Stimulated activated naive CD8-positive, alpha-beta T cell treated with anti-CD3 and anti-CD28 coated beads, Interleukin-15, Interleukin-2, amounts not matched to agents 100 U/mL and 50 U/mL, for 24 hours (primary cell): ENCODE data around the gene RAB8A.
"Not testable (repeated sequence)": the region's sequence is repeated elsewhere in the genome, so short reads cannot be mapped to it uniquely, and the experiment has no call there.

Experiments used
- ATAC-seq: fragments of 150-1000 bp; cut with Tn5 transposase; one replicate; pipeline ENCODE4 v1.10.0; 2021
- DNase-seq: peaks from one replicate; pipeline ENCODE4 v3.0.0; 2021

RAB8A gene

GRCh38 chr19:16142032-16142580 is 30.4 kb downstream of the RAB8A start:
- DNase-seq, result no peak
- no peak for ATAC-seq

DNA sequence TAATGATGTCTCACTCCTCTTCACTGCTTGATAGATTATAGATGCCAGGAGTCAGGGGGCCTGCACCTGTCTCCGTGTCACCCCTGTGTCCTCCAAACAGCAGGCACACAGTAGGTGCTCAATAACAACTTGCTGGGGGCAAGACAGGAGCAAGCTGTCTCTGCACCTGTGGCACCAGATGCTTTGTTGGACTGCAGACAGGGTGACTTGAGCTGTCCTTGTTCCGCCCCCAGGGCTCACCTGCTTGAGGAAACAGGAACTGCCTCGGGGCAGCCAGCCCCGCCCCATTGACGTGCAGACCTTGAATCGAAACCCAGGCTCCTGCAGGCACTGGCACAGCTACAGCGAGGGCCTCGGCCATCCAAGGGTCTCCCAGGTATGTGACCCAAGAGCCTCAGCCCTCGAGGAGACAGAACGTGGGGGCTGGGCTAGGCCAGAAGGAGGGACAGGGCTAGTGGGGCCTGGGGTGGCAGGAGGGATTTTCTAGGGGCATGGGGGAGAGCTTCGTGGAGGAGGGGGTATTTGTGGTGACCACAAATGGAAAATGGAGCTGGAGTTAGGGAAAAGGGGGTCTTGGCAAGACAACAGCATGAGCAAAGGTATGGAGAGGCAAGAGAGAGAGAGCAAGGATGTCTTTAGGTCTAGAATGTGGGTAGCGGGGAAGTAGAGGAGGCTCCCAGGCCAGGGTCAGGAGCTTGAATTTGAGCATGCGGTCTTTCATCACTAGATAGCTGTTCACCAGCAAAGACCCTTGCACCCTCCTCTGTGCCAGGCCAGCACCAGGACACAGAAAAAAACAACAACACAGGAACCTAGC is 31.9 kb downstream of the RAB8A start, which contains the start of gene HSH2D:
Gene HSH2D (plus strand): TSS at position 287 of the 817 bp plus-strand sequence. CDS start 5,066 bp downstream, outside the sequence.
- peak; percentile 83 for DNase-seq
- peak; percentile 95 for ATAC-seq

GRCh38 chr19:16144216-16144581 is 32.5 kb downstream of the RAB8A start:
- ATAC-seq (no peak), DNase-seq (no peak)

DNA sequence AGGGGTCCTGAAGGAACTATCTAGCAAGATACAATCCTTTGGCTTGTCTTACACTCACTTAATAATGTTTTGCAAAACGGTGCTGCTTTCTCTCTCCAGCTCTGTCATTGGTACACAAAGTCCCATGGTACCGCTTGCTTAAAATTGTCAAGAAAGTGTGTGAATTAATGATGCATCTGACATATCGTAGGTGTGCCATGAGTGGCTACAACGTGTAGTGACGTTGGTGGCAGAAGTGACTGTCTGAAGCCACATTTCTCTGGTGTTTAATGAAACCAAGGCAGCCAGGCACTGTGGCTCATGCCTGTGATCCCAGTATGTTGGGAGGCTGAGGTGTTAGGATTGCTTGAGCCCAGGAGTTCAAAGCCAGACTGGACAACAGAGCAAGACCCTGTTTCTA is 34.4 kb downstream of the RAB8A start:
- DNase-seq (no peak), ATAC-seq (no peak)

DNA sequence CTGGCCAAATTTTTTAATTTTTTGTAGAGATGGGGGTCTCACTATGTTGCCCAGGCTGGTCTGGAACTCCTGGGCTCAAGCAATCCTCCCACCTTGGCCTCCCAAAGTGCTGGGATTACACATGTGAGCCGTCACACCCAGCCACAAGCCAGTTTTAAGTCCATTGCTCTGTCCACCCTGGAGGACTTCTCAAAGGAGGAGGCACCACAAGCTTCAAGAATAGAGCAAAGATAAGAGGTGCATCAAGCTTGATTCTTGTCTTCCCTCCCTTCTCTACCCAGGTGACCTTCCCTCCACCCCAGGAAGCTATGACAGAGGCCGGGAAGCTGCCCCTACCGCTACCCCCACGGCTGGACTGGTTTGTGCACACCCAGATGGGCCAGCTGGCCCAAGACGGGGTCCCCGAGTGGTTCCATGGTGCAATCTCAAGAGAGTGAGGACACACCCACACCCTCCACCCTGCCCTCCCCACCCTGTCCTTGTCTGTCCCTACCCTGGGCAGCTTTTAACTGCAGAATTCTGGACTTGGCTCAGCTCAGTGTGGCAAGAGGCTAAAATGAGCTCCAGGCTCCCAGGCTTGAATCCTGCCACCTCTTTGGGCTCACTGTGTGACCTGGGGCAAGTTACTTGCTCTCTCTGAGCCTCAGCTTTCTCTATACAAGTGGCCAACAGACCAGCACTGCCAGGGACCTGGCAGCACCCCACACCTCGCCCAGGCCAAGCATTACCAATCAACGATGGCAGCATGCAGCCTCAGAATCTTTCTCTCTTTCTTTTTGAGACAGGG is 36.9 kb downstream of the RAB8A start:
- DNase-seq (no peak), ATAC-seq (no peak)

- DNase-seq, result no peak
- ATAC-seq, result no peak
These were observed 42.1 kb downstream of the RAB8A start for GRCh38 chr19:16153582-16154336.

DNA sequence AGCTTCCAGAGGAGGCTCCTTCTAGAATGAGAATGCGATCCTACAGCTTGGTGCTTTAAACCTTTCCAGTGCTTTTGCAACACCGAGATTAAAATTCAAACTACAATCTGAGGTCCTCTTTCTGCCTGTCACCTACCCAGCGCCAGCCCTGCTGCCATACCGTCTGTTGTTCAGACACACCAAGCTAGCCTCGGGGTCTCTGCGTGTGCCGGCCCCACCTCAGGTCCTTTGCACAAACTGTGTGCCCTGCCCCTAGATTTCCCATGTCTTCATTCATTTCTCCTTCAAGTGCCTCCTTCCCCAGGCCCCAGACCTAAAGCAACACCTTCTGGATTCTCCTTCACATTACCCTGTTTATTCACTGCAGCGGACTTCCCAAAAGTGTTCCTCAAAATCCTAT is 42.9 kb downstream of the RAB8A start:
- DNase-seq, result no peak
- no peak for ATAC-seq

DNA sequence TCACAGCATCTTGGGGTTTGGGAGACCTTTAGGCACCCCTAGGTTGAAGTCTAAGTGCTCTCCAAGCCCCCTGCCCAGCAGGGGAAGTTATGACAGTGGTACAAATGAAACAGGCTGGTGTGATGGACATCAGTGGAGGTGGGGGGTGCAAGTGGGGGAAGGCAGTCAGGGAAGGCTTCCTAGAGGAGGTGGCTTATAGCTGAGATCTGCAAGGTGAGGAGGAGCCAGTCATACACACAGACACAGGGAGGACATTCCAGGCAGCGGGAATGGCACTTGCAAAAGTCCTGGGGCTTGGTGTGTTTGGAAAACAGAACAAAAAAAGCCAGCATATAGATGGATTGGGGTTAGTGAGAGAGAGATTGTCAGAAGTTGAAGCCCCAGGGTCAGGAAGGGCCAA is 43.4 kb downstream of the RAB8A start:
- DNase-seq (no peak), ATAC-seq (no peak)

- ATAC-seq, result no peak
- no peak for DNase-seq
These were observed 45.2 kb downstream of the RAB8A start for GRCh38 chr19:16156904-16157303.

- ATAC-seq, result no peak
- no peak for DNase-seq
These were observed 45.9 kb downstream of the RAB8A start for GRCh38 chr19:16157601-16158000.

DNA sequence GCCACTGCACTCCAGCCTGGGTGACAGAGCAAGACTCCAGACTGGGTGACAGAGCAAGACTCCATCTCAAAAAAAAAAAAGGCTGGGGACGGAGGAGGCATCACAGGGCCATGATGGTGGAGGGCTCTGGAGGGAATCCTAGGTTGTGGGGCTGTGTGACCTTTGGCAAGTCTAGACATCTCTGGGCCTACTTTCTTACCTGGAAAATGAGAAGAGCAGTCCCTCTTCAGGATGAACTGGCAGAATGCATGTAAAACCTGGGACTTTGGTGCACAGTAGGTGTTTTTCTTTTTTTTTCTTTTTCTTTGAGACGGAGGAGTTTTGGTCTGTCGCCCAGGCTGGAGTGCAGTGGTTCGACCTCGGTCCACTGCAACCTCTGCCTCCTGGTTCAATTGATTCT is 48.0 kb downstream of the RAB8A start:
- ATAC-seq, result no peak

GRCh38 chr19:16160445-16160942 is 48.8 kb downstream of the RAB8A start:
- DNase-seq (no peak), ATAC-seq (peak; percentile 92)

More for the DNA sequence above, 48.0 kb downstream of the RAB8A start:
- DNase-seq, result no peak

DNA sequence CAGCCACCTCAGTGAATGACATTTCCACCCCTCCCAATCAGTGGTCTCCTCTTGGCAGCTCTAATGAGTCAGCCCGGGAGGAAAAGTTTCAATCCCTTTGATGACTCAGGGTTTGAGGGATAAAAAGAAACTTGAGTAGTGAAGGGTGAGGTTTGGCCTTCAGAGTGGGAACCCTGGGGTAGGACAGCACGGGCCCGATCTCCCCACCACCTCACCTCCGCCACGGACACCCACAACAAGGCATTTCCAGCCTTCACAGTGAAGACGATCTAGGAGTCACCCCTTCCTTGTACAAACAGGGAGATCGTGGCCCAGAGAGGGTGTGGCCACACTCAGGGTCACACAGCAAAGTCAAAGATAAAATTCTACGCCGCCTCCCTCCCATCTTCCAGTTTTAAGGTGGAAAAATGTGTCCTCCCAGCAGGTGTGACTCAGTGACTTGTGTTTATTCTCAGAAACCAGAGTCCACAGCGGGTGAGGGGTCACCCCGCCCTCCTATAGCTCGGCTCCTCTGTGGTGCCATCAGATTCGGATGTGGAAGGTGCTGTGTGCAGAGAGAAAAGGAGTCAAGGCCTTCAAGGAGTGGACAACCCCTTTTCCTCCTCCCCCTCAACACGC is 49.4 kb downstream of the RAB8A start:
- ATAC-seq, result peak; percentile 90
- DNase-seq, result peak; percentile 78

DNA sequence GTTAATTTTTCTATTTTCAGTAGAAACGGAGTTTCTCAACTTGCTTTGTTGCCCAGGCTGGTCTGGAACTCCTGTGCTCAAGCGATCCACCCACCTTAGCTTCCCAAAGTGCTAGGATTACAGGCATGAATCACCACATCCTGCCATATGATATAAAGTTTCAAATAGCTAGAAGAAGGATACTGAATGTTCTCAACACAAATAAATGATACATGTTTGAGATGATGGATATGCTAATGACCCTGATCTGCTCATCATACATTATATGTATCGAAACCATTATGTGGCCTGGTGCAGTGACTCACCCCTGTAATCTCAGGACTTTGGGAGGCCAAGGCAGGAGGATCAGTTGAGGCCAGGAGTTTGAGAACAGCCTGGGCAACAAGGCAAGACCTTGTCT is 50.2 kb downstream of the RAB8A start:
- ATAC-seq (no peak), DNase-seq (peak; percentile 44)

- DNase-seq (no peak), ATAC-seq (no peak)
These were observed 52.7 kb downstream of the RAB8A start for GRCh38 chr19:16164222-16164890.

GRCh38 chr19:16166417-16166816 is 54.7 kb downstream of the RAB8A start:
- DNase-seq, result no peak
- ATAC-seq, result no peak

DNA sequence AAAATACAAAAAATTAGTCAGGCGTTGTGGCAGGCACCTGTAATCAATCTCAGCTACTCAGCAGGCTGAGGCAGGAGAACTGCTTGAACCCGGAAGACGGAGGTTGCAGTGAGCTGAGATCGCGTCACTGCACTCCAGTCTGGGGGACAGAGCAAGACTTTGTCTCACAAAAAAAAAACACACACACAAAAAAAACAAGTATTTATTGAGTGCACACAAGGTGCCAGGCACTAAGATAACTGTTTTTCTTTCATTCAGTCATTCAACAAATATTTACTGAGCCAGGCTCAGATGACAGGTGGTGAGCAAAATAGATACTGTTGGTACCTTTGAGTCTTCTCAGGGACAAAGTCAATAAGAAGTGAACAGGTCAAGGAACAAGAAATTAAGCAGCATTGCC is 55.4 kb downstream of the RAB8A start:
- no peak for DNase-seq
- ATAC-seq, result no peak

- DNase-seq, result no peak
- ATAC-seq, result peak; percentile 14
These were observed 56.9 kb downstream of the RAB8A start for GRCh38 chr19:16168465-16169081.

- ATAC-seq (no peak), DNase-seq (no peak)
These were observed 58.4 kb downstream of the RAB8A start for GRCh38 chr19:16170134-16170533.

GRCh38 chr19:16175954-16176353 is 64.3 kb downstream of the RAB8A start:
- ATAC-seq, result no peak
- no peak for DNase-seq

GRCh38 chr19:16178866-16179265 is 67.2 kb downstream of the RAB8A start:
- ATAC-seq, DNase-seq: not testable (repeated sequence)
